ENCODE data around the gene APOBEC3B.

DNA sequence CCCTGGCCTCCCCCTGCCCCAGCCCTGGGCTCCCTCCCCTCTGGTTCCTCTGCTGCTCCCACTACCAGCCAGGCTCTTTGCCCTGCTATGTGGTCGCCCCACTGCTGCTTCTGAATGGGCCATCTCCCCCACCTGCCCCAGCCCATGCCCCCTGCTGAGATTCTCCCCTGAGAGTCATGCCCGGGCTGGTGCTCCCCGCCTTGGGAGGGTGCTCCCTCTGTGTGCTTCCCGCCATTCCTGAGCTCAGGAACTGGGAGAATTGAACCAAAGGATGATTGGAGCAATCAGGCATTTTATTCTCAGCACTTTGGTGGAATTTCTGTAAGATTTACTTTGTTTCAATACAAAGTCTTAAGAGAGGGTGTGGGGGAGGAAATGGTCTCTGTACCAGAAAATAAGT is 45.6 kb downstream of the APOBEC3B start:
- TF ChIP-seq, protein P1, sequence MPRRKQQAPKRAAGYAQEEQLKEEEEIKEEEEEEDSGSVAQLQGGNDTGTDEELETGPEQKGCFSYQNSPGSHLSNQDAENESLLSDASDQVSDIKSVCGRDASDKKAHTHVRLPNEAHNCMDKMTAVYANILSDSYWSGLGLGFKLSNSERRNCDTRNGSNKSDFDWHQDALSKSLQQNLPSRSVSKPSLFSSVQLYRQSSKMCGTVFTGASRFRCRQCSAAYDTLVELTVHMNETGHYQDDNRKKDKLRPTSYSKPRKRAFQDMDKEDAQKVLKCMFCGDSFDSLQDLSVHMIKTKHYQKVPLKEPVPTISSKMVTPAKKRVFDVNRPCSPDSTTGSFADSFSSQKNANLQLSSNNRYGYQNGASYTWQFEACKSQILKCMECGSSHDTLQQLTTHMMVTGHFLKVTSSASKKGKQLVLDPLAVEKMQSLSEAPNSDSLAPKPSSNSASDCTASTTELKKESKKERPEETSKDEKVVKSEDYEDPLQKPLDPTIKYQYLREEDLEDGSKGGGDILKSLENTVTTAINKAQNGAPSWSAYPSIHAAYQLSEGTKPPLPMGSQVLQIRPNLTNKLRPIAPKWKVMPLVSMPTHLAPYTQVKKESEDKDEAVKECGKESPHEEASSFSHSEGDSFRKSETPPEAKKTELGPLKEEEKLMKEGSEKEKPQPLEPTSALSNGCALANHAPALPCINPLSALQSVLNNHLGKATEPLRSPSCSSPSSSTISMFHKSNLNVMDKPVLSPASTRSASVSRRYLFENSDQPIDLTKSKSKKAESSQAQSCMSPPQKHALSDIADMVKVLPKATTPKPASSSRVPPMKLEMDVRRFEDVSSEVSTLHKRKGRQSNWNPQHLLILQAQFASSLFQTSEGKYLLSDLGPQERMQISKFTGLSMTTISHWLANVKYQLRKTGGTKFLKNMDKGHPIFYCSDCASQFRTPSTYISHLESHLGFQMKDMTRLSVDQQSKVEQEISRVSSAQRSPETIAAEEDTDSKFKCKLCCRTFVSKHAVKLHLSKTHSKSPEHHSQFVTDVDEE (CRISPR knock-in tag; IDR thresholded peaks at IDR 0.05), result no peak
- TF ChIP-seq ESRRG (CRISPR knock-in tag; IDR thresholded peaks at IDR 0.05) (no peak), ZFP3 (CRISPR knock-in tag; IDR thresholded peaks at IDR 0.05) (no peak), SNAI2 (CRISPR knock-in tag; IDR thresholded peaks at IDR 0.05) (no peak), ZNF8 (CRISPR knock-in tag; IDR thresholded peaks at IDR 0.05) (no peak), GLIS3 (CRISPR knock-in tag; IDR thresholded peaks at IDR 0.05) (no peak), RARB (CRISPR knock-in tag; IDR thresholded peaks at IDR 0.05) (no peak), ARNTL (CRISPR knock-in tag; IDR thresholded peaks at IDR 0.05; ENCODE audit: borderline replicate concordance, low read depth) (no peak), TCF4 (CRISPR knock-in tag; IDR thresholded peaks at IDR 0.05; ENCODE audit: borderline replicate concordance) (no peak), ZNF565 (CRISPR knock-in tag; conservative IDR thresholded peaks at IDR 0.05; ENCODE audit: low read depth) (no peak)
- TF ChIP-seq, protein P2, sequence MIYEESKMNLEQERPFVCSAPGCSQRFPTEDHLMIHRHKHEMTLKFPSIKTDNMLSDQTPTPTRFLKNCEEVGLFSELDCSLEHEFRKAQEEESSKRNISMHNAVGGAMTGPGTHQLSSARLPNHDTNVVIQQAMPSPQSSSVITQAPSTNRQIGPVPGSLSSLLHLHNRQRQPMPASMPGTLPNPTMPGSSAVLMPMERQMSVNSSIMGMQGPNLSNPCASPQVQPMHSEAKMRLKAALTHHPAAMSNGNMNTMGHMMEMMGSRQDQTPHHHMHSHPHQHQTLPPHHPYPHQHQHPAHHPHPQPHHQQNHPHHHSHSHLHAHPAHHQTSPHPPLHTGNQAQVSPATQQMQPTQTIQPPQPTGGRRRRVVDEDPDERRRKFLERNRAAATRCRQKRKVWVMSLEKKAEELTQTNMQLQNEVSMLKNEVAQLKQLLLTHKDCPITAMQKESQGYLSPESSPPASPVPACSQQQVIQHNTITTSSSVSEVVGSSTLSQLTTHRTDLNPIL (CRISPR knock-in tag; IDR thresholded peaks at IDR 0.05; ENCODE audit: low read depth), result no peak
- TF ChIP-seq, protein P3, sequence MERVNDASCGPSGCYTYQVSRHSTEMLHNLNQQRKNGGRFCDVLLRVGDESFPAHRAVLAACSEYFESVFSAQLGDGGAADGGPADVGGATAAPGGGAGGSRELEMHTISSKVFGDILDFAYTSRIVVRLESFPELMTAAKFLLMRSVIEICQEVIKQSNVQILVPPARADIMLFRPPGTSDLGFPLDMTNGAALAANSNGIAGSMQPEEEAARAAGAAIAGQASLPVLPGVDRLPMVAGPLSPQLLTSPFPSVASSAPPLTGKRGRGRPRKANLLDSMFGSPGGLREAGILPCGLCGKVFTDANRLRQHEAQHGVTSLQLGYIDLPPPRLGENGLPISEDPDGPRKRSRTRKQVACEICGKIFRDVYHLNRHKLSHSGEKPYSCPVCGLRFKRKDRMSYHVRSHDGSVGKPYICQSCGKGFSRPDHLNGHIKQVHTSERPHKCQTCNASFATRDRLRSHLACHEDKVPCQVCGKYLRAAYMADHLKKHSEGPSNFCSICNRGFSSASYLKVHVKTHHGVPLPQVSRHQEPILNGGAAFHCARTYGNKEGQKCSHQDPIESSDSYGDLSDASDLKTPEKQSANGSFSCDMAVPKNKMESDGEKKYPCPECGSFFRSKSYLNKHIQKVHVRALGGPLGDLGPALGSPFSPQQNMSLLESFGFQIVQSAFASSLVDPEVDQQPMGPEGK (CRISPR knock-in tag; IDR thresholded peaks at IDR 0.05; ENCODE audit: borderline replicate concordance), result no peak
